Pancreas (tissue), 10 donors: ENCODE results near the gene DLG2. TPM values are rescaled to one million over a fixed set of nuclear protein-coding genes. Genes with fewer than 3 reads are reported as not detected.
"Not testable (repeated sequence)": the region's sequence is repeated elsewhere in the genome, so short reads cannot be mapped to it uniquely, and the experiment has no call there.

ENCODE experiments used
- ATAC-seq, 4 donors: fragments of 200-7000 bp; cut with Tn5 transposase; one replicate each; pipeline versions ENCODE4 v1.8.0 to v1.9.1; 2020; ENCODE audit warnings: mild to moderate bottlenecking in 4 of 4, moderate library complexity in 4 of 4
- DNase-seq, 6 donors: peaks; one replicate each; pipeline ENCODE4 v3.0.0-alpha.2; 2020
- FAIRE-seq: peaks from 2 replicates; lab custom pipeline; 2012; peaks lifted over from hg19 to GRCh38; lab: Jason Lieb, UNC
- H3K27ac ChIP-seq, 4 donors: fragments of 200-600 bp; sonication (generic); 1 replicate in 3 of 4; 2 replicates in 1 of 4; pipeline versions ENCODE4 v1.5.0 to v1.8.0; 2020
- H3K27me3 ChIP-seq, 4 donors: fragments of 200-600 bp; one replicate each; pipeline ENCODE4 v1.8.0; 2021
- H3K36me3 ChIP-seq, 3 donors: fragments of 200-600 bp; sonication (generic) in 1 of 3; one replicate each; pipeline versions ENCODE4 v1.5.0 to v1.8.0; 2020 to 2021
- H3K4me1 ChIP-seq, 3 donors: fragments of 200-600 bp; one replicate each; pipeline ENCODE4 v1.8.0; 2021
- H3K4me3 ChIP-seq, 4 donors: fragments of 200-600 bp; sonication (generic) in 2 of 4; one replicate each; pipeline versions ENCODE4 v1.5.0 to v1.8.0; 2020 to 2021
- H3K9me3 ChIP-seq, 4 donors: fragments of 200-600 bp; one replicate each; pipeline ENCODE4 v1.8.0; 2021
- CTCF ChIP-seq, 4 donors: fragments of 200-600 bp; sonication (generic) in 3 of 4; IDR thresholded peaks; one replicate each; pipeline versions ENCODE4 v1.5.0 to v1.8.0; 2021; ENCODE audit warnings: antibody characterized with exemption in 4 of 4
- WGBS, 2 donors: extraction: QIAGEN DNeasy Blood & Tissue Kit; methylation state at CpG; one replicate each; pipeline ENCODE4 v1.1.7; 2013; 5-methylcytosine and 5-hydroxymethylcytosine counted together
- intact Hi-C, 3 donors: fragments of 100-400 bp; cut with DNase I; formaldehyde crosslinking; loops; one replicate each; pipeline versions ENCODE4 v1.11.1 to v1.14.2; 2022
- polyA plus RNA-seq, 2 donors: library from polyadenylated mRNA; stranded (reverse); fragments of 200-250 nt; gene quantifications; one replicate each; pipeline ENCODE4 v1.2.3, GENCODE V29; 2013
- total RNA-seq, 6 donors: library from RNA; stranded (reverse); fragmentation: NEBNext Ultra II Directional in 4 of 6; extraction: Animal tissue kit (Norgen Biotek cat#: 25700) in 4 of 6; gene quantifications; one replicate each; pipeline versions ENCODE4 v1.2.1 to v1.2.4, GENCODE V29; 2021 to 2023
- donor health status: healthy with polysubstance abuse.
- donor health status: DM: no; HTN: no; CAD: no; lungs with moderate emphysema.
- donor health status: DM: no; HTN: no; CAD: no.
- donor health status: control.
- donor health status: control.
- donor health status: Bipolar disorder and iron deficiency.
- donor health status: DM: yes; HTN: yes; CAD: no.
- donor health status: DM: no; HTN: no; CAD: no.
- donor health status: DM: no; HTN: no; CAD: no.
- donor health status: DM: yes; HTN: yes; CAD: no.

The DLG2 gene
- total and polyA plus RNA-seq, 8 donors, result 1.2 to 5.4 (median 3.6) TPM

GRCh38 chr11:83744620-83745192 is 1882.4 kb downstream of the DLG2 start:
- H3K4me1 ChIP-seq, result no peaks in the 10 kb centered on the region
- no peak for FAIRE-seq
- TF ChIP-seq CTCF (IDR thresholded peaks at IDR 0.05), result no peak
- no peaks in the 10 kb centered on the region for H3K36me3 ChIP-seq
- WGBS, 2 donors, result 74 to 83% methylated on average over 6 of the region's 6 CpGs
- ATAC-seq, result no peak
- no peak overlapping the region for H3K27ac ChIP-seq
- H3K9me3 ChIP-seq, result no peaks in the 10 kb centered on the region
- no peak overlapping the region for H3K4me3 ChIP-seq
- intact Hi-C loops, result no loop called here
- DNase-seq, result no peak
- H3K27me3 ChIP-seq, result no peaks in the 10 kb centered on the region

- no peak for FAIRE-seq
- intact Hi-C loops, result no loop called here
- no peaks in the 10 kb centered on the region for H3K36me3 ChIP-seq
- no peak overlapping the region for H3K27ac ChIP-seq
- H3K4me1 ChIP-seq, result no peaks in the 10 kb centered on the region
- H3K4me3 ChIP-seq, result no peak overlapping the region
- no peak for ATAC-seq
- H3K27me3 ChIP-seq, result no peaks in the 10 kb centered on the region
- no peak for DNase-seq
- H3K9me3 ChIP-seq, result no peaks in the 10 kb centered on the region
- TF ChIP-seq CTCF (IDR thresholded peaks at IDR 0.05), result no peak
These were observed 1890.5 kb downstream of the DLG2 start for GRCh38 chr11:83736684-83737083.

- Histone ChIP-seq H3K27ac (no peak overlapping the region), H3K36me3 (no peaks in the 10 kb centered on the region), H3K4me3 (no peak overlapping the region), H3K9me3 (no peaks in the 10 kb centered on the region), H3K27me3 (no peaks in the 10 kb centered on the region), H3K4me1 (no peaks in the 10 kb centered on the region)
- ATAC-seq (no peak), DNase-seq (no peak), FAIRE-seq (no peak)
- no peak for TF ChIP-seq CTCF (IDR thresholded peaks at IDR 0.05)
- intact Hi-C loops, result no loop called here
- 94 to 100% methylated on average over 1 of the region's 1 CpG for WGBS, 2 donors
These were observed 1893.0 kb downstream of the DLG2 start for GRCh38 chr11:83734120-83734519.

- WGBS, 2 donors, result 91 to 94% methylated on average over 2 of the region's 2 CpGs
- FAIRE-seq, H3K4me3 ChIP-seq, ATAC-seq, intact Hi-C loops, DNase-seq, H3K9me3 ChIP-seq, H3K36me3 ChIP-seq, H3K27me3 ChIP-seq, H3K27ac ChIP-seq, H3K4me1 ChIP-seq: not testable (repeated sequence)
These were observed 1895.9 kb downstream of the DLG2 start for GRCh38 chr11:83731288-83731687.

- no peaks in the 10 kb centered on the region for H3K9me3 ChIP-seq
These were observed 1898.9 kb downstream of the DLG2 start for GRCh38 chr11:83728281-83728680.

More at GRCh38 chr11:83728281-83728680, 1898.9 kb downstream of the DLG2 start:
- no peak for TF ChIP-seq CTCF (IDR thresholded peaks at IDR 0.05)
- WGBS, 2 donors, result 92 to 94% methylated on average over 2 of the region's 2 CpGs
- H3K4me1 ChIP-seq, result peaks cover 7 to 28% (median 14%) of the 10 kb centered on the region in 3 donors
- H3K27me3 ChIP-seq, result no peaks in the 10 kb centered on the region
- H3K4me3 ChIP-seq, result no peak overlapping the region
- DNase-seq, result no peak
- no peak overlapping the region for H3K27ac ChIP-seq
- FAIRE-seq, result no peak
- intact Hi-C loops, result no loop called here
- no peak for ATAC-seq
- H3K36me3 ChIP-seq, result no peaks in the 10 kb centered on the region
